ENCODE data around the gene AKAP8L. TPM values are rescaled to one million over a fixed set of nuclear protein-coding genes. Genes with fewer than 3 reads are reported as not detected.

The AKAP8L gene
- total and polyA plus RNA-seq, 2 of the 8 experiments (the other 6 are each of a cell fraction or from before 2014, with no cell fraction given), result 75.1 to 138 TPM

GRCh38 chr19:15428956-15429824, 10.4 kb upstream of the AKAP8L start:
- no peak for DNase-seq (ENCODE audit: low read depth in 1 of 2, low spot score in 2 of 2)
- Histone ChIP-seq H2BK12ac (ENCODE audit: low read depth, low read length) (no peak overlapping the region), H3K4ac (replicated peaks; ENCODE audit: insufficient read length, low read depth, low read length) (no peak overlapping the region), H4K20me1 (replicated peaks in 1 of 2; ENCODE audit: control insufficient read depth in 1 of 2, insufficient read depth in 2 of 2, low read length in 2 of 2) (peaks cover 12 to 13% of the 10 kb centered on the region in 2 experiments), H3K4me1 (replicated peaks in 1 of 4; ENCODE audit: control insufficient read depth in 3 of 4, insufficient read depth in 4 of 4, low read length in 3 of 4) (peaks cover 0 to 13% (median 8%) of the 10 kb centered on the region in 4 experiments; a peak in 6 of 7 replicates), H3K56ac (replicated peaks; ENCODE audit: insufficient read length, low read depth, low read length) (no peak overlapping the region), H3K9ac (replicated peaks in 1 of 4; ENCODE audit: extremely low read depth in 1 of 4, low read depth in 3 of 4, low read length in 3 of 4) (no peak overlapping the region), H3K36me3 (ENCODE audit: control insufficient read depth in 2 of 4, insufficient read depth in 4 of 4, low read length in 3 of 4) (peaks cover 2 to 25% (median 12%) of the 10 kb centered on the region in 4 experiments; a peak in 5 of 8 replicates), H3K4me3 (ENCODE audit: extremely low read depth in 1 of 4, insufficient read depth in 2 of 4, low read depth in 3 of 4, low read length in 4 of 4) (no peak overlapping the region), H4K8ac (ENCODE audit: extremely low read depth, insufficient read depth, low read length) (no peak overlapping the region), H4K5ac (ENCODE audit: insufficient read length, low read depth, low read length) (no peak overlapping the region), H3K27me3 (replicated peaks in 1 of 4; ENCODE audit: control insufficient read depth in 3 of 4, extremely low read depth in 1 of 4, insufficient read depth in 3 of 4, low read length in 3 of 4) (no peaks in the 10 kb centered on the region; a peak in 1 of 7 replicates), H2AFZ (ENCODE audit: low read length) (no peak overlapping the region), H2BK15ac (ENCODE audit: low read length) (no peak overlapping the region), H4K91ac (replicated peaks; ENCODE audit: insufficient read length, low read length) (no peak overlapping the region), H3K4me2 (ENCODE audit: insufficient read depth in 1 of 2, low read depth in 2 of 2, low read length in 2 of 2) (no peak overlapping the region), H2BK20ac (ENCODE audit: low read length) (no peak overlapping the region), H3K14ac (ENCODE audit: insufficient read length) (no peak overlapping the region), H3K79me2 (ENCODE audit: control insufficient read depth in 1 of 2, insufficient read depth in 2 of 2, low read length in 2 of 2) (peaks cover 0 to 29% of the 10 kb centered on the region in 2 experiments; a peak in 2 of 4 replicates), H3K23ac (ENCODE audit: insufficient read length) (no peak overlapping the region), H3K9me3 (ENCODE audit: insufficient read depth in 2 of 2, low read depth in 1 of 2, low read length in 1 of 2) (no peaks in the 10 kb centered on the region), H3K79me1 (ENCODE audit: low read depth, low read length) (peaks cover 22% of the 10 kb centered on the region), H2AK5ac (ENCODE audit: low read depth, low read length) (no peak overlapping the region), H2BK5ac (ENCODE audit: low read depth, low read length) (no peak overlapping the region), H2BK120ac (replicated peaks; ENCODE audit: low read depth, low read length) (no peak overlapping the region), H3K18ac (ENCODE audit: extremely low read depth, low read length) (no peak overlapping the region), H3K23me2 (ENCODE audit: low read depth, low read length) (peaks cover 10% of the 10 kb centered on the region), H3K27ac (ENCODE audit: low read depth, low read length) (no peak overlapping the region)
- ChIA-PET CTCF (ENCODE audit: partially characterized antibody) (interaction anchor here (0.5 to 5.1 kb wide), 3 partner anchors 9 to 960 kb away, joined by 3 to 28 read pairs (median 3); partner anchors contain the start of gene AKAP8L), POLR2A (ENCODE audit: partially characterized antibody) (interaction anchor here (0.7 to 5.0 kb wide), 4 partner anchors 10 to 304 kb away, joined by 3 to 71 read pairs (median 4); partner anchors contain the start of gene AKAP8L)
- 88% methylated on average over 14 of the region's 22 CpGs; no CpG with 5 or more reads in 1 of the 2 experiments for WGBS, 2 experiments (ENCODE audit: extremely low coverage in 1 of 2, insufficient coverage in 1 of 2, insufficient read length in 1 of 2, insufficient replicate concordance in 2 of 2, low coverage in 1 of 2, low lambda C conversion rate in 2 of 2, missing lambda C conversion rate in 1 of 2)
- no peak for FAIRE-seq
- TF ChIP-seq E2F6 (IDR thresholded peaks at IDR 0.05) (no peak), CREB1 (IDR thresholded peaks at IDR 0.05) (no peak), GTF2F1 (IDR thresholded peaks at IDR 0.05; ENCODE audit: borderline replicate concordance, low read depth, low read length) (no peak), USF2 (IDR thresholded peaks at IDR 0.05; ENCODE audit: low read length) (no peak), PHF8 (conservative IDR thresholded peaks at IDR 0.05; ENCODE audit: low read depth, low read length) (no peak), POU5F1 (IDR thresholded peaks at IDR 0.05; ENCODE audit: low read depth, low read length) (no peak)

Data from H1 (cell line).